Peyer's patch (tissue), 4 donors: ENCODE results near the gene TSPEAR.

Experiments
- CTCF ChIP-seq, 6 experiments: fragments of 450-650 bp in 4 of 6; fragments of 200-600 bp in 2 of 6; sonication (generic) in 1 of 6; IDR thresholded peaks; one replicate each; pipeline ENCODE4 v1.5.1; 2017 to 2019; ENCODE audit warnings: antibody characterized with exemption in 6 of 6, mild to moderate bottlenecking in 3 of 6, moderate library complexity in 1 of 6
- POLR2A ChIP-seq, 2 donors: fragments of 450-650 bp; IDR thresholded peaks; one replicate each; pipeline ENCODE4 v1.5.1; 2017; ENCODE audit warnings: antibody characterized with exemption in 2 of 2, mild to moderate bottlenecking in 2 of 2, moderate library complexity in 2 of 2

- TF ChIP-seq CTCF (IDR thresholded peaks at IDR 0.05), result no peak
- no peak for TF ChIP-seq POLR2A (IDR thresholded peaks at IDR 0.05)
Measured at GRCh38 chr21:44751799-44752636, 40.6 kb upstream of the TSPEAR start.
